NOMO-1 treated with dmso at 0.1 percent for 144 hours (cell line): Measurements from ENCODE around the gene PARP15.
"Not testable (repeated sequence)": the region's sequence is repeated elsewhere in the genome, so short reads cannot be mapped to it uniquely, and the experiment has no call there.

Experiments
- DNase-seq: peaks from one replicate; lab custom pipeline; 2025; ENCODE audit not compliant: unreplicated experiment; lab: John Stamatoyannopoulos, UW

The PARP15 gene

GRCh38 chr3:122662505-122662904, 85.1 kb downstream of the PARP15 start:
- no peak for DNase-seq

- DNase-seq = no peak
Observed at GRCh38 chr3:122665226-122665786, 87.9 kb downstream of the PARP15 start.

- no peak for DNase-seq
Observed at GRCh38 chr3:122665881-122666280, 88.4 kb downstream of the PARP15 start.

GRCh38 chr3:122668930-122669730, 91.7 kb downstream of the PARP15 start:
- DNase-seq = peak; percentile 18

- no peak for DNase-seq
Observed at GRCh38 chr3:122671553-122671952, 94.1 kb downstream of the PARP15 start.

- no peak for DNase-seq
Observed at GRCh38 chr3:122674339-122674738, 96.9 kb downstream of the PARP15 start.

GRCh38 chr3:122676759-122677158, 99.3 kb downstream of the PARP15 start:
- no peak for DNase-seq

- DNase-seq = no peak
Observed at GRCh38 chr3:122677216-122677615, 99.8 kb downstream of the PARP15 start.

- DNase-seq = peak; percentile 17
Observed at GRCh38 chr3:122678506-122678905, 101.1 kb downstream of the PARP15 start.

GRCh38 chr3:122679085-122679881, 101.8 kb downstream of the PARP15 start:
- DNase-seq = peak; percentile 72

- DNase-seq = no peak
Observed at GRCh38 chr3:122679882-122680474, 102.5 kb downstream of the PARP15 start.

- DNase-seq = peak; percentile 31
Observed at GRCh38 chr3:122680475-122681283, 103.2 kb downstream of the PARP15 start, which contains the start of gene PARP14. Gene PARP14 (plus strand): TSS chr3:122680839. CDS start chr3:122680884, 45 bp downstream.

- DNase-seq = no peak
Observed at GRCh38 chr3:122681284-122681973, 104.0 kb downstream of the PARP15 start.

GRCh38 chr3:122681974-122682409, 104.5 kb downstream of the PARP15 start:
- no peak for DNase-seq

- not testable (repeated sequence) for DNase-seq
Observed at GRCh38 chr3:122682778-122683411, 105.4 kb downstream of the PARP15 start.

- no peak for DNase-seq
Observed at GRCh38 chr3:122687298-122687697, 109.8 kb downstream of the PARP15 start.
